LNCAP (cell line): ENCODE results near the gene TRAP1.

Experiments used
- CTCF ChIP-seq: fragments of 450-650 bp; IDR thresholded peaks from 2 replicates; pipeline ENCODE4 v1.5.1; 2017; ENCODE audit warnings: mild to moderate bottlenecking

Gene TRAP1

GRCh38 chr16:3640632-3641501 lies 76.5 kb downstream of the TRAP1 start:
- no peak for TF ChIP-seq CTCF

GRCh38 chr16:3640207-3640606 lies 77.1 kb downstream of the TRAP1 start:
- TF ChIP-seq CTCF = no peak

GRCh38 chr16:3638916-3639644 lies 78.2 kb downstream of the TRAP1 start:
- no peak for TF ChIP-seq CTCF

- TF ChIP-seq CTCF = no peak
Measured at GRCh38 chr16:3637371-3637923, 79.9 kb downstream of the TRAP1 start.

- TF ChIP-seq CTCF = no peak
Measured at GRCh38 chr16:3625911-3626732, 91.2 kb downstream of the TRAP1 start.

- TF ChIP-seq CTCF = no peak
Measured at GRCh38 chr16:3625331-3625730, 92.0 kb downstream of the TRAP1 start.

GRCh38 chr16:3623642-3624041 lies 93.7 kb downstream of the TRAP1 start:
- TF ChIP-seq CTCF = no peak
